ENCODE measurements around the gene TNFAIP8.

TNFAIP8 gene

DNA sequence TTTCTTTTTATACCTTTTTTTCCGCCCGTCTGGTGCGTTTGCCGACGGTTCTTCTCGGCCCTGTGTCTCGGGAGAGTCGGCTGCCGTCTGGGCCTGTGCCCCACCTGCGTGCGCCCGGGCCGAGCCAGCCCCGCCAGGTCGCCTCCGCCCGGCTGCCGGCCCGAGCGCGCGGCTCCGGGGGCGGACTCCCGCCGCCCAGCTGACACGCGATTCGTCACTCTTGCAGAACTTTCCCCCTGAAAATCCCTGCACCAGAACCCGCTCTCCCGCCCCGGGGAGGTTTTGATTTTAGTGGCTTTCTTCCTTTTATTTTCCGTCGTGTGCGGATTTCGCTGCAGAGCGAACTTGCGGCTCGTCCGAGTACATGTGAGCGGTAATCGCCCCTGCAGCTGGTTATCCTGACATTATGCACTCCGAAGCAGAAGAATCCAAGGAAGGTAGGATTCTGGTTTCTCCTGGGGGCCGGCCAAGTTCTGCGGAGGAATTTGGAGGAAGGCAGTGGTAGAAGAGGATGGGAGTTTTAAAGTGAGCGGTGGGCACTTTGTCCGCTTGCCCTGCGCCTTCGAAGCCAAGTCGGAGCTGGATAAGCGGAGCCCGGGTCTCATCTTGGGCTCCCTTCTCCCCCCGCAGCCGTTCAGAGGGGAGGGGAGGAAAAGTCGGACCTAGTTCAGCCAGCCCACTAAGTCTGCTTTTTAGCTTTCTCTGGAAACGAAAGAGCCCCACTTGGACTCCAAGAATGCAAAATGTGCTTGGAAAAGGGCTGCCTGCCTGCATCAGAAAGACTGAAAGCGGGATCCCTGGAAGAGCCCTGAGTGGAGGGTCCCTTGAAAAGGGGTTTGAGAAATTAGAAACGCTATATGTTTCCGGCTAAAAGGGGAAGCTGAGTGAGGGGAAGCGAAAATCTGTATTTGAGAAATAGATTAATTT, at the start of gene TNFAIP8:
Gene TNFAIP8 (plus strand): TSS at position 335 of the 927 bp plus-strand sequence. CDS start 72 bp downstream, at position 407.
- DNase-seq, result no peak

DNA sequence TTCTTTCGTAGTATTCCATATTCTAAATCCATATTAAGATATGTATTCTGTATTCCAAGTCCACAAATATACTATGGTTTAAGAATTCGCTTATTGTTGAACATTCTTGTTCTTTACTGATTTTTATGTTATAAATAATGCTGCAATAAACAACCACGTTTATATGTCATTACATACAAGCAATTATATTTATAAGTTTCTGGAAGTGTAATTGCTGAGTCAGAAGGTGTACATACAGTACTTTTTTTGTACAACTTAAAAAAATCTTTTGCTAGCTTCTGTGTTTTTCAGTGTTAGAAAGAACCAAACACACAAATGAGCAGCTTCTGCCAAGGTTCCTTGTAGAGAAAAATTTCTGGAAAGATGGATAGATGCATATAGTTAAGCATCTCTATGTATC, 48.6 kb upstream of the TNFAIP8 start:
- no peak for DNase-seq

DNA sequence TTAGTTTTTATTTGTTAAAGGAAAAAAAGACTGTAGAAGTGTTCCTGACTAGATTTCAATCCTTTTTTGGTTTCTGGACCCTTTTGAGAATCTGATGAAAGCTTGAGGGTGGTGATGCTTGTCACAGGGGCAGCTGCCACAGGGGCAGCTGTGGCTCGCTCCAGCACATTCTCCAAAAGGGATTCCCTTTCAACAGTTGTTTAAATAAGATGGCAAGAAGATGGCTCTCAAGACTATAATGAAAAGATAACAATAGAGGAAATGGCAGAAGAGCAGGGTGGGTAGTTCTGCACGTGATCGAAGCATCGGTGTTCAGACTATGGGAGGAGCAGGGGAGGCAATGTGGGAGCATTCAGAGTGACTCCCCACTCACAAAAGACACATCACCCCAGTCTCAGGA, 46.5 kb upstream of the TNFAIP8 start:
- no peak for DNase-seq

DNA sequence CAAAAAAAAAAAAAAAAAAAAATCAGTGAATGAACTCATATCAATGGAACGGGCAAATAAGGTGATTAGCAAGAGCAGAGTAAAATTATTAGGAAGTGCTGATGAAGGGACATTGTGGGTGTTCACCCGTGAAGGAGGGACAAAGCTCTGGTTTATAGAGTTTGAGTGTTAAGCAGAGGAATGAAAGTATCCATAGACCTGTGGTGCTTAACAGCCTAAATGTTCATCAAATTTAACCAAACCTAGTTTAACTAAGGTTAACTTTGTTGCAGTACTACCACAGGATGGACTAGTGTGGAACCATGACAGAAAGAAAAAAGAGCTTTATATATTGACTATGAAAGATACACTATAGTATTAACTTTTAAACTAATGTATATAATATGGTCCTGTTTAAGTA, 44.1 kb upstream of the TNFAIP8 start:
- no peak for DNase-seq

DNA sequence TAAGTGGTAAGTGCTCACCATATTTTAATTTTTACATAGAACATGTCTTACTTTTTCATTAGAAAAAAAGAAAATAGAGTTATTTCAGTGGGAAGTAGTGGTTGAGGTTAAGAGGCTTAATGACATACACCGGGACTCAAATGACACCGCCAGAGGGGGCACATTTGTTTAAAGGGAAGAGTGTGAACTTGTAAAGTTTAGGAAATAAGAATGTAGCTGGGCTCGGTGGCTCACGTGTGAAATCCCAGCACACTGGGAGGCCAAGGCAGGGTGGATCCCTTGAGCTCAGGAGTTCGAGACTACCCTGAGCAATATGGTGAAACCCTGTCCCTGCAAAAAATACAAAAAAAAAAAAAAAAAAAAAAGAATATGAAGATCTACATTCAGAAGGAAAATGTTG, 43.4 kb upstream of the TNFAIP8 start:
- DNase-seq, result no peak

DNA sequence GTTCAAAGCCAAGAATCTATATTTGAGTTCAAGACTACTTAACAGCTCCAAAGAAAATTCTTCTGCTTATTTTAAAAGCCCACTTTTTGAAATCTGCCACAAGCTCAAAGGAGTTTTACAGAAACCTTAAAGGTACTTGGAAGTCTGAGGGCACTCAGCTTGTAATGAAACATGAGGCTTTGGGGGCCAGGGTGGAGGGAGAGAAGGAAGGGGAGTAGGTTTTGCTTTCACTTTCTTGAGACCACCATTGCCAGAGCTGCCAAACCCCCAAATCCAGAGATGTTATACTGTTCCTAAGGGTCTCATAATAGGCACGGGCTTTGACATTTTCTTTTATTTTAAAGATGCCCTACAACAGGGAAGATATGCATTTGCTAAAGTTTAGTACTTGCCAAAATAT, 42.6 kb upstream of the TNFAIP8 start:
- DNase-seq, result no peak

DNA sequence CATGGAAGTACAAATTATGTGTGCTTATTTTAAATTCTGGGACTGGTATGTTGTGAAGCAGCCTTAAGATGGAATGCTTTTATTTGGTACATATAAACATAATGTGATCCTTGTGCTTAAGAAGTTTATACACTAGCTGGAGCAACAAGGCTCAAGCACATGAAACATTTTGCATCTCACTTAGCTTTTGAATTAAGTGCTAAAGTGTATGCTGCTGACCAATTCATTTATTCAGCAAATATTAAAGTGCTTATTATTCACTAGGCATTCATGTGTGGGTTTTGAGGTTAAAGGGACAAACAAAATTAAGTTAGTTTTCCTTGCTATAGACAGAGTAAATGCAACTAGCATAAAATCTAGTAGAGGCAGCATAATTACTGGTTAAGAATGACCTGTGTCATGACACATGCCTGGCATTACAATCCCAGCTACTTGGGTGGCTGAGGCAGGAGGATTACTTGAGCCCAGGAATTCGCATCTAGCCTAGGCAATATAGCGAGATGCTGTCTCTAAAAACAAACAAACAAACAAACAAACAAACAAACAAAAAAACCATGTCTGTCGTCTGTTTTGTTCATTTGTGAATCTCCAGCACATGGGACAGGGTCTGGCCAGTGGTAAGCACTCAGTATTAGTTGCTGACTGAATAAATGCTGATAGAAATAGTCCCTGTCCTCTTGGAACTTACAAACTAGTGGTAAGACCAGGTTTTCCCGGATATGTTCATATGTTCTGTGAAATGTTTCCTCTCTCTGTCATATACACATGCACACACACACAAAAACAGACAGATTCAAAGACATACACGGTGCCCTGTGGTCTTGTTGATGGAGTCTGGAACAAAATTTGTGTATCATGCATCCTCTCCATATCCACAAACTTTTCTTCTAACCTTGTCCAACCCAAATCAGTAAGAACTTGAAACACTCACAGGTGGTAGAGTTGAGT, 41.9 kb upstream of the TNFAIP8 start:
- DNase-seq, result no peak

DNA sequence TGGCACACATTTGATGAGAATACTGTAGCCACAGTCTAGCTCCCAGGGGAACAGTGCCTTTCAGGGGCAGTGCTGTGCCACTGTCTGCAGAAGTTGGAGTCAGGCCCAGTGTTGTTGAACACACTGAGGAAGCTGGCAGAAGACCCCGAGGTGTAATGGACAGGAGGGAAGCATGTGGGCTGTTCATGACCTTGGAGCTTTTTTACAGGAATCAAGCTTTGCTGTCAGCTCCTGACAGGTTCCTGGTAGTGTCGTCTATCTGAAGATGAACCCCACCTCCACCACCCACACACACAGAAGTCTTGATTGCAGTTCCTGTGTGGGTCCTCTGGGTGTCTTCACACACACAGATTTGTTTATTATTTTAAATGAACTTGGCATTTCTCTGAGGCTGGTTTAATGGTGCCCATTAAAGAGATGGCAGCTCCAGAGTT, 40.3 kb upstream of the TNFAIP8 start:
- DNase-seq, result peak; percentile 64

DNA sequence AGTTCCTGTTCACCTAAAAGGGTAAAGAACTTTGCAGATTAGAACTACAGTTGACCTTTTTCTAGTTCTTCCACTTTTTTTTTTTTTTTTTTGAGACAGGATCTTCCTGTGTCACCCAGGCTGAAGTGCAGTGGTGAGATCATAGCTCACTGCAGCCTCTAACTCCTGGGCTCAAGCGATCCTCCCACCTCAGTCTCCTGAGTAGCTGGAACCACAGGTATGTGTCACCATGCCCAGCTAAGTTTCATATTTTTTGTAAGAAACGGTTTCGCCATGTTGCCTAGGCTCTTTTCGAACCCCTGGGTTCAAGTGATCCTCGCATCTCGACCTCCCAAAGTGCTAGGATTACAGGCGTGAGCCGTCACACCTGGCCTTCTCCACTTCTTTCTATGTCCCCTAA, 39.7 kb upstream of the TNFAIP8 start:
- DNase-seq, result no peak

DNA sequence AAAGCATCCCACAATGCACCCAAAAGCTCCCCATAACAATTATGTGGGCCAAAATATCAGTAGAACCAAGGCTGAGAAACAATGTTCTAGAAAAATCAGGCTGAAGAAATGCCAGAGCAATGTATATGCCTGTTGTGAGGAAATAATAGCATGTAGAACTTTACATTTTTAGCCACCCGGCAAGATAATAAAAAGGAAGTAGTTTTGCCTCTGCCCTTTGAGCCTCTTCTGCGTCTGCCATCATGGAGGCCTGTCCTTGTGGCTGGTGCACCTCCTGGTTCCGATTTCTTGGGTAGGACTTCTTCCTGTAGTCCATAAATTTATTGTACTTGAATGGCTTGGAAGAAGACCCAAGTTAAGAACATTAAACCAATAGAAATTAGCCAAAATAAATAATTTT, 38.9 kb upstream of the TNFAIP8 start:
- no peak for DNase-seq

DNA sequence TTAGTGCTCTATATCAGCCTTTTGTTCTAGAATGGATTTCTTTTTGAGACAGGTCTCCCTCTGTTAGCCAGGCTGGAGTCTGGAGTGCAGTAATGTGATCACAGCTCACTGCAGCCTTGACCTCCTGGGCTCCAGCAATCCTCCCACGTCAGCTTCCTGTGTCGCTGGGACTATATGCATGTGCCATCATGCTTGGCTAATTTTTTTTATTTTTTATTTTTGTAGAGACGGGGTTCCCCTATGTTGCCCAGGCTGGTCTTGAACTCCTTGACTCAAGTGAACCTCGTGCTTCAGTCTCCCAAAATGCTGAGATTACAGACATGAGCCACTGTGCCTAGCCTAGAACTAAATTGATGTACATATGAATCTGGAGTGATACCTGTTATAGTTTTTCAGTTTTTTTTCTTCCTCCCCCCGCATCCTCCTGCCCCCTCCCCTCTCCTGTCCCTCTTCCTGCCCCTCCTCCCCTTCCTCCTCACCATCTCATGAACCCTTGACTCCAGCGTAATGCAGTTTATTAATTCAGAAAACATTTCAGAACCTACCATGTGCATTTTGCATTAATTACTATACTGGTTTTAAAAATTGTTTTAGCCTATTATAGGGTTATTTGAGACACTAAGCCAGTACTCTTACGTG, 37.4 kb upstream of the TNFAIP8 start:
- no peak for DNase-seq

DNA sequence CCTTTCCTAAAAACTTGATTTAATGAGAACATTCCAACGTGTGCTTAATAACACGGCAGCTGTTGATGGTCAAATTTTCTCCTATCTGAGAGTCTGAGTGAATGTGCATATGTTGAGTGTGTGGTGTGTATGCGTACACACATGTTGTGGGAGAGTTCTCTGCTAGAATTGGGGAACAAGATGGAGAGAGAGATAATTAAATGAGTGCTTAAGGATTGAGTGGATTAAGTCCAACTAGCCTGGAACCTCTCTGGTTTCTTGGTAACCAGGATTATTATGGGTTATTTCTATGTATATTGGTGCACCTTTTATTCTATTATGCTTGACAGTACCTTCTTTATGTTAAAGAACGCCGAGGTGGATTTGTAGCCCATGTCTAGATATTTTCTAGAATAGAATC, 36.4 kb upstream of the TNFAIP8 start:
- no peak for DNase-seq

DNA sequence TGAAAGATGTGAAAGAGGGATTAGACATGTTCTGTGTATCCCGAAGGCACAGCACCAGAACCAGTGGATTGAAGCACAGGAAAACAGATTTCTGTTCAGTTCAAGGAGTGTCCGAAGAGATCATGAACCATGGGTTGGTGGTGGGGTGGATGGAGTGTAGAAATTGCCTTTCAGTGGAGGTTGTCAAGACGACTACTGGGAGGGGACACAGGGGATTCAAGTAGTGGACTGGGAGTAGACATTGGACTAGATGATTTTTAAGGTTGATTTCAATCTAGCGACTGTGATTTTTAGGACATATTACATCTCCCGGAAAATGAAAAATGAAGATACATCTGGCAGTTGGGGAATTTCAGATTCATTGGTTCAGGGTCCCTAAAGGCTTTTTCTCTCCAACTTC, 35.9 kb upstream of the TNFAIP8 start:
- DNase-seq, result no peak

DNA sequence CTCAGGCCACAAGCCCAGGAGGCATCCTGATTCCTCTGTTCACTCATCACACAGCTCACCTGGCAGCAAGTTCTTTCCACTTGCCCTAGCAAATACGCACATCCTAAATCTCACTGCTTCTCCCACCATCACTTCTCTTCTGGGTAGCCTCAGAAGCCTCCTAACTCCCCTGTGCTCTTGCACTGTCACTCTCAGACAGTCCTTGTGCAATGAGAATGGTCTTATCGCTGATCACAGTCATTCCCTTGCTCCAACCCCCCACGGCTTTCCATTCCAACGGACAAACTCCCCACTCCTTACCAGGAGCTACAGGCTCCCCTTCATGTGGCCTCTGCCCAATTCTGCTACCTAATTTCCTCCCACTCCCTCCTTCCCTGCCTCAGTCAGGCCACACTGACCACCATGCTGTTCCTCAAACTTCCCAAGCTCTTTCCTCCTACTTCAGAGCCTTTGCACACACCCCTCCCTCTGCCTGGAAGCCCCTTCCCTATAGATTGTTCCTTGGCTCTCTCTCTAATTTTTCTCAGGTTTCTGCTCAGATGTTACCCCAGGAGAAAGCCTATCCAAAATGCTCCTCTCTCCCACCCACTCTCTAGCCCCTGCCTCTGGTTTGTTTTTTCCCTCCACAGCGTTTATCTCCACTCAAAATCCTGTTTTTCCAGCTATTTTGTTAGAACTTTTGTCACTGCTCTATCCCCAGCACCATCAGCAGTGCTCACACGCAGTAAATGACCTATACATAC, 34.1 kb upstream of the TNFAIP8 start:
- no peak for DNase-seq

DNA sequence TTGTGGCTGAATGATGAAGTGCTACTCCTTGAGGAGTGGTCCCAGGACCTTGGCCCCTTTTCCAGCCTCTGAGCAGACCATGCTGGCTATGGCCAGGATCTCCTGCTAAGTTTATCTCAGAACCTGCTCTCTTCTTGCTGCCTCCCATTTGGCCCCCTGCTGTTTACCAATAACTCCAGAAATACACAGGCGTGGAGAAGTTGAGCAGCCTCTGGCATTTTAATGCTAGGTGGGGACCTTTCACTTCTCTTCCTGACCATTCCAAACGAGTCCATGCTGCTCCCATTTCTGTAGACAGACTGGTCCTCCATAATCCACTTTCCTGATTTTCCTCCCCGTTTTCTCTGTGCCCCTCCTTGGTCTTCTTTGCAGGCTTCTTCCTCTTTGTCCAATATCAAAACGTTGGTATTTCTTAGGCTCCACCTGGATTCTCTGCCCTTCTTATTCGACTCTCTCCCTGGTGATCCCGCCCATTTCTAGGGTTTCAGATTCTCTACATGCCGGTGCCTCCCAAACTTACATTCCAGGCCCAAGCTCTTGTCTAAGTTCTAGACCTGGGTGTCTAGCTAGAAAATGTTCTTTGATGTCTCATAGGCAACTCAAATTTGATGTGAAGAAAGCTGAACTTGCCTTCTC, 33.4 kb upstream of the TNFAIP8 start:
- DNase-seq, result no peak

DNA sequence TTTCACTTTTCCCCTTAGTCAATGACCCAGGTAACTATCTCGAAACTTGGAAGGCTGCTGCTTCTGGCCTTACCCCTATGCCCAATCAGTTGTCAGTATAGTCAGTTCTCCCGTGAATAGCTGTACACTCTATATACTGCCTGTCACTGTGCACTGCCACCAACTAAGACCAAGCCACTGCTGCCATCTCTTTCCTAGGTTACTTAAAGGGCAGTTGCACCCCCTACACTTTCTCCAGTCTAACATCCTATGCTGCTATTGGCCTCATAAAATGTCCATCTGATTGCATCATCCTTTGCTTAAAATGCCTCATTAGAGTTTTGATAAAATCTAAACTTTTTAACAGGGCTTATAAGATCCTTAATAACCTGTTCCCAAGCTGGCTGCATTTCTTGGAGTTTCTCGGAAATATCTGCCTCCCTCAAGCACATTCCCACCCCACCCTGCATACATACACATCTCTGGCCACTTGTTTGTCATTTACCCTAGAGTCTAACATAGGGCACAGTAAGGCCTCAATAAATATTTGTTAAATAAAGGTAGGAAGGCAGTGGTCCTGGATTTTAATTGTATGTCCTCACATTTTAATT, 32.8 kb upstream of the TNFAIP8 start:
- DNase-seq, result no peak

DNA sequence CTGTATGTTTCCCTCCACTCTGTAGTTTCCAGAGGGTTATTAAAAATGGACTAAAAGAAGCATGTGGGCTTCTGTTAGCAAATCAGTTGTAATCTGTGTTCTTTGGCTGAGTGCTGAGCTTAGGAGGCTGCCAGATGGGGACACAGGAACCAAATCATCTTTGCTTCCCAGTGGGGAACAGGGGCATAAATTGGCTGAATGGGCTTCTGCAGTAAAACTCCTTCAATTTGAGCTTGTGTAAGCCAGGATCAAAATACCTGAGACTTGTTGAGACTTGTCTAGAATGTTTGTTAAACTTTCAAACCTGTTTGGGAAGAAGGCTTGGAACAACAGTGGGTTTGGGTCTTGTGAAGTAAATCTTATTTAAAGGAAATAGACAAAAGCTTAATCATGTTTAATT, 32.2 kb upstream of the TNFAIP8 start:
- peak; percentile 90 for DNase-seq

DNA sequence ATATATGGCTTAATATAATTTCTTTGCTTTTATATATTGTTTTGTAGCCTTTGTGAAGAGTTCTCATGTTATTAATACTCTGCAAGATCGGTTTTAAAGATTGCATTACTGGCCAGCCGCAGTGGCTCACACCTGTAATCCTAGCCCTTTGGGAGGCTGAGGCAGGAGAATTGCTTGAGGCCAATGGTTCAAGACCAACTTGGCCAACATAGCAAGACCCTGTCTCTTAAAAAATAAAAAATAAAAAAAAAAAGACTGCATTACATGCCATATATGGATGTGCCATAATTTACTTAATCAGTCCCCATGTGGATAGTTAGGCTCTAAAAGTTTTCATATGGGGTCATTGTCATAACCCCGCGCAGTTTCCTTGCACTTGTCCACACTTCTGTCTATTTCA, 31.0 kb upstream of the TNFAIP8 start:
- no peak for DNase-seq

DNA sequence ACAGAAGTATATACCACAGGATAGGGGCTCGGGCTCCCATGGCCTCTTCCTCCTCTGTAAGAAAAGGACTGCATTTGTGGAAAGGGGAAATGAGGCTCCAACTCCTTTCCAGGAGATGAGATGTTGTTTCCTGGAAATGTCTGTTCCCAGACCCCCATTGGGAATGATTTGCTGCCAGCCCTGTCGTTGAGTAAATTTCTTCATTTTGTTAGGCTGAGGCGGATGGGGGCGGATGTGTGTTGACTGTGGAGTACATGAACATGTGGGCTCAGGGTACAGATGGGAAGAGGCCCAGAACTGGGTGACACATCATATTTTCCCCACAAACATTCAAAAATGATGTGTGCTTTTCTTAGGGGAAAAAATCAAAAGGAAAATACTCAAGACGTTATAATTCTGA, 28.8 kb upstream of the TNFAIP8 start:
- no peak for DNase-seq

DNA sequence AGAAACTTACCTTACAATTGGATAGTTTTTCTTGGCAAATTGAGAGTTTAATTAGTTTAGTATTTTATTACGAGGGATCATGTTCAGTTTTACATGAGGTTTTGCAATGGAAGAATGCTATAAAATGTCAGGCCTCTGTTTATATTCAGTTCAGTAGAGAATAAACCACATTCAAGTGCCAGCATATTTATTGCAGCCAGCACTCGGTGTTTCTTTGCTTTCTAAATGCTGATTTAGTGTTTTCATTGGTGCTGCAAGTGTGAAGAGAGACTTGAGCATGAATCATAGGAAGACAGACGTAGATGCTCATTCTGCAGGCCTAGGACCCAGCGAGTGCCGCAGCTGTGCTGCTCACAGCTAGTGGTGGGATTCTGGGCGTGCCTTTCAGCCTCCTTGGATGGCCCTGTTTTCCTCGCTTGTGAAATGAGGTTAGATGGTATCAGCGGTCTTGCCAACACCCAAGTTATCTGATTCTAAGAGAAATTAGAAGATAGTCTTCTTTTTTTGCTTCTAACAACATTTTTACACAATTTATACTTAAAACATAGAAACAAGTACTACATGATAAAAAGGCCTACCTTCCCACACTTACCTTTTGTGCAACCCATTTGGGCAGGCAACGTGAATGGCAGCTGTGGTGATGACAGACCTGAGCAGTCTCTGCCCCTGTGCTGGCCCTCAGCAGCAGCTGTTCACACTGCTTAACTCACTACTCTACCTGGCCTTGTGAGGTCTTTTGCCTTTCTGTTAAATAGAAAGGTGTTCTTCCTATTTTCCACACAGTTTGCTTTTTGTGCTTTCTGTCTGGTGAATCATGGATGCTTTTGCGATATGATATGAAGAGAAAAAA, 26.8 kb upstream of the TNFAIP8 start:
- peak; percentile 46 for DNase-seq

DNA sequence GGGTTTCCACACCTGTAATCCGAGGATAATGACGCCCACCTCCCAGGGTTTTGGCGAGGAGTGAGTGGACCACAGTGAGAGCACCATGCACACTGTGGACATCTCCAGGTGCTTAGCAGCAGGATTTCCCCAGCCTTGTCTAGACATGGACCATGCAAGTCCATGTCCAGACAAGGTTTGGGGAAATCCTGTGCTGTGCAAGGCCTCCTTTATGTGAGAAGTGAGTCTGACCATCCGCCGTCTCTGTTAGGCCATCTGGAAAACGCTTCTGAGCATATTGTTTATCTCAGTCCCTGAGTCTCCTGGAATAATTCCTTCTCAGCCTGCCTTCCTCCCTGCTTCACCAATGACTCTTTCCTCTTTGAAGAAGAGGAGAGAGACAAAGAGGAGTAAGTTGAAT, 26.2 kb upstream of the TNFAIP8 start:
- DNase-seq, result no peak
